SKM-1 (cell line): ENCODE data around the gene RGL3.
"Not testable (repeated sequence)": the region's sequence is repeated elsewhere in the genome, so short reads cannot be mapped to it uniquely, and the experiment has no call there.

Source experiments
- DNase-seq: peaks from one replicate; lab custom pipeline; 2025; ENCODE audit not compliant: unreplicated experiment; lab: John Stamatoyannopoulos, UW

Gene RGL3, protein sequence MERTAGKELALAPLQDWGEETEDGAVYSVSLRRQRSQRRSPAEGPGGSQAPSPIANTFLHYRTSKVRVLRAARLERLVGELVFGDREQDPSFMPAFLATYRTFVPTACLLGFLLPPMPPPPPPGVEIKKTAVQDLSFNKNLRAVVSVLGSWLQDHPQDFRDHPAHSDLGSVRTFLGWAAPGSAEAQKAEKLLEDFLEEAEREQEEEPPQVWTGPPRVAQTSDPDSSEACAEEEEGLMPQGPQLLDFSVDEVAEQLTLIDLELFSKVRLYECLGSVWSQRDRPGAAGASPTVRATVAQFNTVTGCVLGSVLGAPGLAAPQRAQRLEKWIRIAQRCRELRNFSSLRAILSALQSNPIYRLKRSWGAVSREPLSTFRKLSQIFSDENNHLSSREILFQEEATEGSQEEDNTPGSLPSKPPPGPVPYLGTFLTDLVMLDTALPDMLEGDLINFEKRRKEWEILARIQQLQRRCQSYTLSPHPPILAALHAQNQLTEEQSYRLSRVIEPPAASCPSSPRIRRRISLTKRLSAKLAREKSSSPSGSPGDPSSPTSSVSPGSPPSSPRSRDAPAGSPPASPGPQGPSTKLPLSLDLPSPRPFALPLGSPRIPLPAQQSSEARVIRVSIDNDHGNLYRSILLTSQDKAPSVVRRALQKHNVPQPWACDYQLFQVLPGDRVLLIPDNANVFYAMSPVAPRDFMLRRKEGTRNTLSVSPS

GRCh38 chr19:11418549-11419506 lies at the start of gene RGL3:
Gene RGL3, minus strand, starts transcription at chr19:11419314. Its CDS starts 36 bp downstream, at chr19:11419278.
- DNase-seq = no peak

DNA sequence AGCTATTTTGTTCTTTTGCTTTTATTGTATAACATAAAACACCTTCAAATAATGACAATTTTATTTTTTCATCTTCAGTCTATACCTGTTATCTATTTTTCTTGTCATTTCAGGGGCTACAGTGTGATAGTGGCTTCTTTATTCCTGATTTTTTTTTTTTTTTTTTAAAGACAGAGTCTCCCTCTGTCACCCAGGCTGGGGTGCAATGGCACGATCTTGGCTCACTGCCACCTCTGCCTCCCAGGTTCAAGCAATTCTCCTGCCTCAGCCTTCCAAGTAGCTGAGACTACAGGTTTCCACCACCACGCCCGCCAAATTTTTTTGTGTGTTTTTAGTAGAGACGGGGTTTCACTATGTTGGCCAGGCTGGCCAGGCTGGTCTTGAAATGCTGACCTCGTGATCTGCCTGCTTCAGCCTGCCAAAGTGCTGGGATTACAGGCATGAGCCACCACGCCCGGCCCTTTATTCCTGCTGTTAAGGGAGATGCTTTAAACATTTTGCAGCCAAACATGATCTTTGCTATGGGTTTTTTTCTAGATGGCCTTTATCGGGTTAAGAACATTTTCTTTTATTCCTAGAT lies 49.2 kb upstream of the RGL3 start:
- not testable (repeated sequence) for DNase-seq

DNA sequence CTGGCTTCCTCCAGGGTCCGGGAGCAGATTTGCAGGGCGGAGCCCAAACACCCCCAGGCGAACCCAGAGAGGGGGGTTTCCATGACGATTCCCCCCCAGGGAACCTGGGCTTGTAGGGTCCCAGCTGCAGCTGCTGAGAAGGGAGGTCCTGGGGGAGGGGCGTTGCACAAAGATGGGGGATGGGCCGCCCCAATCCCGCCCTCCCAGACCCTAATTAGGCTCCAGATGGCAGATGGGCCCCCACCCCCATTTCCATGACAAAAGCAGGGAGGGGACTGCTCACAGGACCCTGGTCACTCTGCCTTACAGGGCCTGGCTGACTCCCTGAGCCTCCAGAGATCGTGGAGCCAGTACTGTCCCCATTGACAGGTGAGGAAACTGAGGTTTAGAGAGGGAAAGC lies 46.5 kb upstream of the RGL3 start:
- no peak for DNase-seq

- no peak for DNase-seq
Observed at GRCh38 chr19:11464333-11465265, 45.5 kb upstream of the RGL3 start.

DNA sequence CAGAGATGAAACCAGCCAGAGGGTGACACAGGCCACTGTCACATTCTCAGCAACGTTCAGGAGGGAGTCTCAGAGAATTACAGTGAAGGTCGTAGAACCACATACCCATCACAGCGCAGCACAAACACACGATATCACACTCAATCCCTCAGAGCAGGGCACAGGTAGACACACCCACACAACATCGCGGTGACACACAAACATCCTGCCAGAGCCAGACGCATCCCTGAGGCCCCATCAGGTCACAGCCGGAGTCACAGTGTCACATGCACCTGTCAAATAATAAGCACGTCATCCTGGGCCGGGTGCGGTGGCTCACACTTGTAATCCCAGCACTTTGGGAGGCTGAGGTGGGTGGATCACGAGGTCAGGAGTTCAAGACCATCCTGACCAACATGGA lies 44.3 kb upstream of the RGL3 start:
- no peak for DNase-seq

- DNase-seq = no peak
Observed at GRCh38 chr19:11461453-11461852, 42.3 kb upstream of the RGL3 start.

DNA sequence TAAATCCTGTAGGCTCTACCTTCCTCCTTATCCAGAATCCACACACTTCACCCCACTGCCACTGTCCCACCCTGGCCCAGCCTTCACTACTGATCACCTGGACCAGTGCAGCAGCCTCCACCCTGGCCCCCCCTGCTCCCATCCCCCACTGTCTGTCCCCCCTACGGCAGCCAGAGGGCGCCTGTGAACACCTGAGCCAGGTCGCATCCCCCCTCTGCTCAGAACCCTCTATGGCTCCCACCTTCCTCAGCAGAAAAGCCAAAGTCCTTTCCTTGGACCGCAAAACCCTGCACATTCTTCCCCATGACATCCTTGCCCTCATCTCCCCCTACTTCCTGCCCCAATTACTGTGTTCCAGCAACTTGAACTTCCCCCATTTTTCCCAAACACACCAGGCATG lies 41.1 kb upstream of the RGL3 start:
- DNase-seq = no peak

DNA sequence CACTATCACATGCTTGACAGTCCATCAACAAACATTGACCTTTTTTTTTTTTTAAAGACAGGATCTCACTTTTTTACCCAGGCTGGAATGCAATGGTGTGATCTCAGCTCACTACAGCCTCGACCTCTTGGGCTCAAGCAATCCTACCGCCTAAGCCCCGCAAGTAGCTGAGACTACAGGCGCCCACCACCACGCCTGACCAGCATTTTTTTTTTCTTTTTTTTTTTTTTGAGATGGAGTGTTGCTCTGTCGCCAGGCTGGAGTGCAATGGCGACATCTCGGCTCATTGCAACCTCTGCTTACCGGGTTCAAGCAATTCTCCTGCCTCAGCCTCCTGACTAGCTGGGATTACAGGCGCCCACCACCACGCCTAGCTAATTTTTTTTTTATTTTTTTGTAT lies 39.8 kb upstream of the RGL3 start:
- not testable (repeated sequence) for DNase-seq

DNA sequence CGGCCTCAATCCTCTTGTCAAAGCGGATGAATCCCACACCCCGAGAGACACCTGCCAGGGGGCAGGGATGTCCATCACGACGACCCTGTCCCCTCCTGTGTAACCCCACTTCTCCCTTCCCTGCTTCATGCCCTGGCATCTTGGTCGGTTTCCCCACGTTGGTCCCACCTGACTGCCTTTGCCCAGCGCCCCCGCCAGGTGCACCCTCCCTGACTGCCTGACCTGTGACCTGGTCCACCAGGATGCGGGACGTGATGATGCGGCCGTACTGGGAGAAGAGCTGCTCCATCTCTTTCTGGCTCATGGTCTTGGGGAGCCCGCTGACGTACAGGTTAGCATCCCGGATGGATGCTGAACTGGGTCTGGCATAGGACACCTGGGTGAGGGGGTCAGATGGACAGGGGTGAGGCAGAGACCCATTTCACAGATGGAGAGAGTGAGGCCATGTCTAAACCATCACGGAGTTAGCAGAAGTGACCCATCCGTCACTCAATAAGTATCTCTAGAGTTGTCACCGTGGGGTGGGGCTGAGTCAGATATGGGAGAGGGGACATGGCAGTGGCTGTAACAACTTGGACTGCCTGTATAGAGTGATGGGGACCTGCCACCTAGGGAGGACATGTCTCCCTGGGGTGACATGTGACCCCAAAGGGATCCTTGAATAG lies 39.3 kb upstream of the RGL3 start:
- no peak for DNase-seq

DNA sequence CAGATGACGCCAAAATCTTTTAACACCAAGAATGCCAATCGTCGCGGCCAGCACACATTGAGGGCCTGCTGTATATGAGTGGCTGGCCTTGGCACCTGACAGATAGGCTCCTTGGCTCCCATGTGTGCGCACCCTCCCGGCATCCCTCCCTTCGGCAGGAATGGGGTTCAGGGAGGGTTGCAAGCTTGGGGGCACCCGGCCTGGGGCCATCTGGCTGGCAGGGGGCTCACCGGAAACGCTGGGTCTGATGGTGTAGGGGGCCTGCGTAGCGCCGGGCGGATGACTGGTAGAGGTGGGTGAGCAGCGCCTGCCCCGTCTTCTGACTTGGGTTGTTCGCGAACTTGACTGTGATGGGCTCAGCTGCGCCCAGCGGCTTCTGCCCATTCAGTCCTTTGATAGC lies 38.7 kb upstream of the RGL3 start:
- no peak for DNase-seq

GRCh38 chr19:11457115-11457514 lies 38.0 kb upstream of the RGL3 start:
- no peak for DNase-seq

DNA sequence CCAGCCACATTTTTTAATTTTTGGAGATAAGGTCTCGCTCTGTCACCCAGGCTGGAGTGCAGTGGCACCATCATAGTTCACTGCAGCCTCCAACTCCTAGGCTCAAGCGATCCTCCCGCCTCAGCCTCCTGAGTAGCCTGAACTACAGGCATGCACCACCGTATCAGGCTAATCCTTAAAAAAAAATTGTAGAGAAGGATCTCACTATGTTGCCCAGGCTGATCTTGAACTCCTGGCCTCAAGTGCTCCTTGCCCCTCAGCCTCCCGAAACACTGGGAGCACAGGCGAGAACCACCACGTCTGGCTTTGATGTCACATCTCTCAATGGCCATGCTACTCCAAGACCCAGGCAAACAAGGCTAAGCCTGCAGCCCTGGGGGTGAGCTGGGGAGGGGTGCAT lies 37.5 kb upstream of the RGL3 start:
- DNase-seq = no peak

GRCh38 chr19:11455233-11455554 lies 36.1 kb upstream of the RGL3 start:
- DNase-seq = not testable (repeated sequence)

DNA sequence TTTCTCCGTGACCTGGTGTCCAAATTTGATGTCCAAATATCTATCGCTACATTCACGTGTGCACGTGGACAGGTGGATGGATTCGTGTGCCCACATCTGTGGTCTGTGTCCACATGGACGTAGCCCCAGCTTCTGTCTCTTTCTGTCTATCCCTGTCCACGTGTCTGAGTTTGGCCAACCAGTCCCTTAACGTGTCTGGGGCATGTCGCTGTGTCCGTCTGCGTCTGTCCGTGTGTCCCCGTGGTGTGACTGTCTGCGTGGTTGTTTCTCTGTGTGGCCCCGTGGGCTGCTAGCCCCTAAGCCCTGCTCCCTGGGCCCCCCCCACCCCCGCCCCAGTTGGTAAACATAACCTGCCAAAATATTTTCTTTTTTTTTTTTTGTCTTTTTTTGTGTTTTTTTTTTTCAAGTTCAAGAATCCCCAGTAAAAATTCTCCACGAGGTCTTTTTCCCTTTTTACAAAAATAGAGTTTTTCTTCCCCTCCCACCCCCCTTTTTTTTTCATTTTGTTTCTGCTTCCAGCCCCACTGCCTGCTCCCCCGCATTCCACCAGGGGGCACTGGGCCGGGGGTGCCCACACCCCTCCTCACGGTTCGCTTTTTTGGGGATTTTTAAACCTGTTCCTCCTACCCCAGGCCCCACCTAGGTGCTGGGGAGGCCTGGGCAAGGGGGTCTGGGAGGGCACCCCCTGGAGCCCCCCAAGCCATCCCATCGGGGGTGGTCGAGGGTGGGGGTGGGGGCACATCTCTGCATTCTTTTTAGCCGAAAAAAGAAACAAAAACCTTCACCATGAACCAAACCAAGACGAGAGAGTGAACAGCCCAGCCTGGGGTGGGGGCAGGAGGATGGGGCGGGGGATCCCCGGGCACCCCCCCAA lies 34.6 kb upstream of the RGL3 start:
- no peak for DNase-seq

DNA sequence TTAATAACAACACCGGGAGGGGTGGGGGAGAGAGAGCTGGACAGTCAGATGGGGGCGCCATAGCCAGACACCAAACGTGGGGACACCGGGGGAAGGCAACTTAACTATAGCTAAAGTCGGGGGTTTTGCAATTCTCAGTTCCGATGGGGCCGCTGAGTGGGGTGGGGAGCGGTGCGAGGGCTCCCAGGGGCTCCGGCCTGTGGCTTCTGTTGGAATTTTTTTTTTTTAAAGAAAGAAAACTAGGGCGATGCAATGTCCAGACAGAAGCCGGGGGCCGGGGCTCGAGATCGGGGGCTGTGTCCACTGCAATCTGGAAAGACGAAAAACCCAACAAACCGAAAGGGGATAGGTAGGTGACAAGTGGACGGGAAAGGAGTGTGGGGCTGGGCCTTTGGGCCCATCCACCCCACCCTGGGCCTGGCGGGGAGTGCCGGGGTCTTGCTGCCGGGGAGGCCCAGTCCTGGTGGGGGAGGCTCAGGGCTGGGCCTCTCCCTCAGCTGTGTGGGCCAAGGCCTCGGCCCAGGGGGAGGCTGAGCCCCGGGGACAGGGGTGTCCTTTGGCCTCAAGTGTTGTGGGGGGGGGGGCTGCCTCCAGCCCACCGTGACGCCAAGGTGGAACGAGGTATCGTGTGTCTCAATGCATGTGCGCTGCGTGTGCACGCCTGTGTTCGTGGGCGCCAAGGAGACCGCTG lies 33.7 kb upstream of the RGL3 start:
- no peak for DNase-seq

GRCh38 chr19:11451871-11452619 lies 32.9 kb upstream of the RGL3 start:
- no peak for DNase-seq

- DNase-seq = no peak
Observed at GRCh38 chr19:11451327-11451870, 32.3 kb upstream of the RGL3 start.
